ENCODE data around the gene SCAPER. TPM values are rescaled to one million over a fixed set of nuclear protein-coding genes. Genes with fewer than 3 reads are reported as not detected.

Gene SCAPER
- polyA plus RNA-seq, 2 of the 4 experiments (the other 2 are of a cell fraction), result 4.9 to 5.5 TPM

DNA sequence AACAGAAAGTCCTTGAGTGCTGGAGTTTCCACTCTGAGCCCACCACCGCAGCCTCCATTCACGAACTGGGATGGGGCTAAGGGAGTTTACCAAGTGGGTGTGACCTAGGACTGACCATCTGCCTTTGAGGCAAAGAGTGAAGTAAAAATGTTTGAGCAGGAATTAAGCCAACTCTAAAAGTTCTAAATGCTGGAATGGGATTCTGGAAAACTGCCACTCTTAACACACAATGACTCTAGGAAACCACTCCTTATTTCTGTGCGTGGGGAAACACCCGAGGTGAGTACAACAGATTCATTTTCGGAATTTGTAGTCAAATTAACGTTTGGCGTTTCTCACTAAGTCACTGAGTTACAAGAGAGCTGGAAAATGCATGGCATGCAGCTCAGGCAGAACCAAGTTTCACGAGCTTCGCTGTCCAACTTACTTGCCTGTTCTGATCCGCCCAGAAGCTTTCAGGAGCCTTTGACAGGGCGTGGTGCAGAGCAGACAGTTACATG lies 537.0 kb downstream of the SCAPER start:
- WGBS (ENCODE audit: missing lambda C conversion rate), result 60% methylated on average over 11 of the region's 11 CpGs
- no peak for ATAC-seq
- ChIA-PET CTCF (interaction anchor here (1.0 kb wide), 1 partner anchor 116 kb away, joined by 3 read pairs; no protein-coding TSS in a partner anchor), POLR2A (no interaction called here)
- Histone ChIP-seq H3K4me1 (0 out of 3 replicates have a peak, but pooled peaks cover 4% of the 10 kb centered on the region), H3K4me3 (no peak overlapping the region), H3K27ac (no peak overlapping the region), H3K4me2 (no peak overlapping the region), H3K9me3 (no peaks in the 10 kb centered on the region)
- peak; percentile 63 for FAIRE-seq
- no peak for DNase-seq (ENCODE audit: low read depth in 1 of 2, low spot score in 1 of 2)
- TF ChIP-seq ESRRA (IDR thresholded peaks at IDR 0.05; ENCODE audit: borderline replicate concordance, low read length) (no peak), POLR2A (IDR thresholded peaks at IDR 0.05; ENCODE audit: low read length) (no peak), TFCP2L1 (CRISPR knock-in tag; IDR thresholded peaks at IDR 0.05) (no peak), EP300 (IDR thresholded peaks at IDR 0.05) (no peak), HOXA7 (CRISPR knock-in tag; IDR thresholded peaks at IDR 0.05) (no peak), CBX8 (IDR thresholded peaks at IDR 0.05) (no peak), CHD4 (IDR thresholded peaks at IDR 0.05; ENCODE audit: borderline replicate concordance) (no peak), CEBPB (IDR thresholded peaks at IDR 0.05) (no peak), ZNF302 (CRISPR knock-in tag; IDR thresholded peaks at IDR 0.05) (no peak), JUNB (IDR thresholded peaks at IDR 0.05) (no peak), RARB (CRISPR knock-in tag; IDR thresholded peaks at IDR 0.05) (no peak), EHMT2 (IDR thresholded peaks at IDR 0.05; ENCODE audit: low read depth) (no peak), MAFK (IDR thresholded peaks at IDR 0.05; ENCODE audit: partially characterized antibody) (no peak), RCOR1 (IDR thresholded peaks at IDR 0.05; ENCODE audit: low read depth, low read length) (no peak)
- TF ChIP-seq, protein P1, sequence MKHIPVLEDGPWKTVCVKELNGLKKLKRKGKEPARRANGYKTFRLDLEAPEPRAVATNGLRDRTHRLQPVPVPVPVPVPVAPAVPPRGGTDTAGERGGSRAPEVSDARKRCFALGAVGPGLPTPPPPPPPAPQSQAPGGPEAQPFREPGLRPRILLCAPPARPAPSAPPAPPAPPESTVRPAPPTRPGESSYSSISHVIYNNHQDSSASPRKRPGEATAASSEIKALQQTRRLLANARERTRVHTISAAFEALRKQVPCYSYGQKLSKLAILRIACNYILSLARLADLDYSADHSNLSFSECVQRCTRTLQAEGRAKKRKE (CRISPR knock-in tag; IDR thresholded peaks at IDR 0.05; ENCODE audit: low read depth), result no peak
- TF ChIP-seq, protein P2, sequence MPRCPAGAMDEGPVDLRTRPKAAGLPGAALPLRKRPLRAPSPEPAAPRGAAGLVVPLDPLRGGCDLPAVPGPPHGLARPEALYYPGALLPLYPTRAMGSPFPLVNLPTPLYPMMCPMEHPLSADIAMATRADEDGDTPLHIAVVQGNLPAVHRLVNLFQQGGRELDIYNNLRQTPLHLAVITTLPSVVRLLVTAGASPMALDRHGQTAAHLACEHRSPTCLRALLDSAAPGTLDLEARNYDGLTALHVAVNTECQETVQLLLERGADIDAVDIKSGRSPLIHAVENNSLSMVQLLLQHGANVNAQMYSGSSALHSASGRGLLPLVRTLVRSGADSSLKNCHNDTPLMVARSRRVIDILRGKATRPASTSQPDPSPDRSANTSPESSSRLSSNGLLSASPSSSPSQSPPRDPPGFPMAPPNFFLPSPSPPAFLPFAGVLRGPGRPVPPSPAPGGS (IDR thresholded peaks at IDR 0.05), result no peak
- TF ChIP-seq, protein P3, sequence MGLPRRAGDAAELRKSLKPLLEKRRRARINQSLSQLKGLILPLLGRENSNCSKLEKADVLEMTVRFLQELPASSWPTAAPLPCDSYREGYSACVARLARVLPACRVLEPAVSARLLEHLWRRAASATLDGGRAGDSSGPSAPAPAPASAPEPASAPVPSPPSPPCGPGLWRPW (IDR thresholded peaks at IDR 0.05), result no peak

DNA sequence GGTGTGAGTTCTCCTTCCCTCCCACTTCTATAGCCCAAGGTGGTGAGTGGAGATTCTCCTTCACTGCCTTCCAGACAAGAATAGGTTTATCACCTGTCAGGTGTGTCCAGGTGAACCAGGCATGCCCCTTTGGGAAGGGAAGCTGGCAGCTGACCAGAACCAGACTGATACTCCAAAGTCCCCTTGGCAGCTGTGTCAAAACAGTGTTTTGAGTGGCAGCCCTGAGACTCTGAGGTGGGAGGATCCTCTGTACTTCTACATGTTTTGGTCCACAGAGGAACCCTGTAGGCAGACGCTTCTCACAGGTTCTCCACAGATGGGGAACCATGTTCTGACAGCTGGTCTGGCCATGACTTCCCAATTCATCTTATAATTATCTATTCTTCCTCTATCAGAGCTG lies 538.4 kb downstream of the SCAPER start:
- no peak for ATAC-seq
- Histone ChIP-seq H3K4me1 (0 out of 3 replicates have a peak, but pooled peaks cover 4% of the 10 kb centered on the region), H3K4me2 (no peak overlapping the region), H3K9me3 (no peaks in the 10 kb centered on the region), H3K27ac (no peak overlapping the region), H3K4me3 (no peak overlapping the region)
- CTCF ChIA-PET, result interaction anchor here (0.8 to 1.1 kb wide), 2 partner anchors 176 to 499 kb away, joined by 4 to 5 read pairs; no protein-coding TSS in a partner anchor
- TF ChIP-seq SREBF2 (IDR thresholded peaks at IDR 0.05) (no peak), POLR2A (IDR thresholded peaks at IDR 0.05; ENCODE audit: low read length) (no peak), RFX5 (IDR thresholded peaks at IDR 0.05) (no peak)
- TF ChIP-seq, protein P1 (CRISPR knock-in tag; IDR thresholded peaks at IDR 0.05; ENCODE audit: low read depth), result no peak
- TF ChIP-seq, protein P2 (IDR thresholded peaks at IDR 0.05), result no peak
- TF ChIP-seq, protein P4, sequence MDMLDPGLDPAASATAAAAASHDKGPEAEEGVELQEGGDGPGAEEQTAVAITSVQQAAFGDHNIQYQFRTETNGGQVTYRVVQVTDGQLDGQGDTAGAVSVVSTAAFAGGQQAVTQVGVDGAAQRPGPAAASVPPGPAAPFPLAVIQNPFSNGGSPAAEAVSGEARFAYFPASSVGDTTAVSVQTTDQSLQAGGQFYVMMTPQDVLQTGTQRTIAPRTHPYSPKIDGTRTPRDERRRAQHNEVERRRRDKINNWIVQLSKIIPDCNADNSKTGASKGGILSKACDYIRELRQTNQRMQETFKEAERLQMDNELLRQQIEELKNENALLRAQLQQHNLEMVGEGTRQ (IDR thresholded peaks at IDR 0.05), result no peak
- POLR2A ChIA-PET, result no interaction called here
- 86% methylated on average over 1 of the region's 1 CpG for WGBS (ENCODE audit: missing lambda C conversion rate)
- DNase-seq (ENCODE audit: low read depth in 1 of 2, low spot score in 1 of 2), result no peak
- FAIRE-seq, result no peak

Measured in A549 (cell line).